HFF-Myc (cell line): ENCODE measurements around the gene PNRC2.
"Not testable (repeated sequence)": the region's sequence is repeated elsewhere in the genome, so short reads cannot be mapped to it uniquely, and the experiment has no call there.

Source experiments
- DNase-seq: peaks from one replicate; pipeline ENCODE4 v3.0.0-alpha.2; 2011; ENCODE audit warnings: low read depth; ENCODE audit errors: extremely low read depth
- H3K4me3 ChIP-seq: replicated peaks from 2 replicates; pipeline ENCODE4 v1.5.1; 2011; ENCODE audit warnings: low read depth, mild to moderate bottlenecking, control low read depth, low read length
- TF ChIP-seq, protein P1 (sequence below): IDR thresholded peaks from 2 replicates; pipeline ENCODE4 v1.5.1; 2012; ENCODE audit warnings: mild to moderate bottlenecking, low read depth, low read length, control low read depth; ENCODE audit errors: missing control alignments

The PNRC2 gene

DNA sequence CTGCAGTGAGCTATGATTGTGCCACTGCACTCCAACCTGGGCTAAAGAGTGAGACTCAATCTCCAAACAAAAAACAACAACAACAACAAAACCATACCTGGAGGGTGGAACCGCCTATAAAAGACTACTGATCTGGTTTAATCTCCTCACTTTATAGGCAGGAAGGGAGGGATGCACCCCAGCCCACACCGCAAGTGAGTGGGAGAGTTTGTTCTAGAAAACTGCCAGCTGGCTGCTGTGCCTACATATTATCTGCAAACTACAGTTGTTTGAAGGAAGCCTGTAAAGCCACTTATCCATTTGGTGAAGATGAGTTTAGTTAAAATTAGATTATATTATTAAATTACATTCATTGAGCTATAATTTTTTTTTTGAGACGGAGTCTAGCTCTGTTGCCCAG, 29.6 kb downstream of the PNRC2 start:
- no peak overlapping the region for H3K4me3 ChIP-seq
- DNase-seq, result no peak
- TF ChIP-seq, protein P1, sequence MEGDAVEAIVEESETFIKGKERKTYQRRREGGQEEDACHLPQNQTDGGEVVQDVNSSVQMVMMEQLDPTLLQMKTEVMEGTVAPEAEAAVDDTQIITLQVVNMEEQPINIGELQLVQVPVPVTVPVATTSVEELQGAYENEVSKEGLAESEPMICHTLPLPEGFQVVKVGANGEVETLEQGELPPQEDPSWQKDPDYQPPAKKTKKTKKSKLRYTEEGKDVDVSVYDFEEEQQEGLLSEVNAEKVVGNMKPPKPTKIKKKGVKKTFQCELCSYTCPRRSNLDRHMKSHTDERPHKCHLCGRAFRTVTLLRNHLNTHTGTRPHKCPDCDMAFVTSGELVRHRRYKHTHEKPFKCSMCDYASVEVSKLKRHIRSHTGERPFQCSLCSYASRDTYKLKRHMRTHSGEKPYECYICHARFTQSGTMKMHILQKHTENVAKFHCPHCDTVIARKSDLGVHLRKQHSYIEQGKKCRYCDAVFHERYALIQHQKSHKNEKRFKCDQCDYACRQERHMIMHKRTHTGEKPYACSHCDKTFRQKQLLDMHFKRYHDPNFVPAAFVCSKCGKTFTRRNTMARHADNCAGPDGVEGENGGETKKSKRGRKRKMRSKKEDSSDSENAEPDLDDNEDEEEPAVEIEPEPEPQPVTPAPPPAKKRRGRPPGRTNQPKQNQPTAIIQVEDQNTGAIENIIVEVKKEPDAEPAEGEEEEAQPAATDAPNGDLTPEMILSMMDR, result no peak

DNA sequence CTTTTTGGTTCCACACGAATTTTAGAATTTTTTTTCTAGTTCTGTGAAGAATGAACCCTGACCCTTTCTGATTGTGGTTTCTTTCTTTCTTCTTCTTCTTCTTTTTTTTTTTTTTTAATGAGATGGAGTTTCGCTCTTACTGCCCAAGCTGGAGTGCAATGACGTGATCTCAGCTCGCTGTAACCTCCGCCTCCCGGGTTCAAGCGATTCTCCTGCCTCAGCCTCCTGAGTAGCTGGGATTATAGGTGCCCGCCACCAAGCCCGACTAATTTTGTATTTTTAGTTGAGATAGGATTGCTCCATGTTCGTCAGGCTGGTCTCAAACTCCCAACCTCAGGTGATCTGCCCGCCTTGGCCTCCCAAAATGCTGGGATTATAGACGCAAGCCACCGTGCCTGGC, 32.4 kb downstream of the PNRC2 start:
- not testable (repeated sequence) for DNase-seq, H3K4me3 ChIP-seq

DNA sequence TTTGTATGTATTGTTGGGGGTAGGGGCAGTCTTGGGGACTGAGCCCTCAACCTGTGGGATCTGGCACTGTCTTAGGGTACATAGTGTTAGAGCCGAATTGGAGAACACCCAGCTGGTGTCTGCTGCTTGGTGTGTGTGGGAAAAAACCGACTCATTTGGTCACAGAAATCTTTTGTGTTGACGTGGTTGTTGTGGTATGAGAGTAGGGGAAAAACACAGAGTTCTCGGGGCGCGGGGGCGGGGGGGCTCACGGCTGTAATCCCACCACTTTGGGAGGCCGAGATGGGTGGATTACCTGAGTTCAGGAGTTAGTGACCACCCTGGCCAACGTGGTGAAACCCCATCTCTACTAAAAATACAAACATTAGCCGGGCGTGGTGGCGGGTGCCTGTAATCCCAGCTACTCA, 35.8 kb downstream of the PNRC2 start:
- DNase-seq, result no peak
- H3K4me3 ChIP-seq, result no peak overlapping the region
- TF ChIP-seq, protein P1, result no peak

DNA sequence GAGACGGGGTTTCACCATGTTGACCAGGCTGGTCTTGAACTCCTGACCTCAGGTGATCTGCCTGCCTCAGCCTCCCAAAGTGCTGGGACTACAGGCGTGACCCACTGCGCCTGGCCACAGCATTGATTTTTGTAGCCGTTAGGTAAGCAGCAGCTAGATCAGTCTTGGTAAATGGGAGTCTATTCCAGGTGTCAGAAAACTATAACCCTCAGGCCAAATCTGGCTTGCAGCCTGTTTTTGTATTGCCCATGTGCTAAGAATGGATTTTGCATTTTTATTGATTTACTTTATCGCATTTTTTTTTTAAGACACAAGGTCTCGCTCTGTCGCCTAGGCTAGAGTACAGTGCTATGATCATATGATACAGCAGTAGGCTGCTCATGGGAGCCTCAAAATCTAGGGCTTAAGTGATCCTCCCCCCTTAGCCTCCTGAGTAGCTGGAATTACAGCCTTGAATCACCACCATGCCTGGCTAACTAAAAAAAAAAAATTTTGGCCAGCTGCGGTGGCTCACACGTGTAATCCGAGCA, 37.1 kb downstream of the PNRC2 start:
- TF ChIP-seq, protein P1, result no peak
- DNase-seq, result no peak

DNA sequence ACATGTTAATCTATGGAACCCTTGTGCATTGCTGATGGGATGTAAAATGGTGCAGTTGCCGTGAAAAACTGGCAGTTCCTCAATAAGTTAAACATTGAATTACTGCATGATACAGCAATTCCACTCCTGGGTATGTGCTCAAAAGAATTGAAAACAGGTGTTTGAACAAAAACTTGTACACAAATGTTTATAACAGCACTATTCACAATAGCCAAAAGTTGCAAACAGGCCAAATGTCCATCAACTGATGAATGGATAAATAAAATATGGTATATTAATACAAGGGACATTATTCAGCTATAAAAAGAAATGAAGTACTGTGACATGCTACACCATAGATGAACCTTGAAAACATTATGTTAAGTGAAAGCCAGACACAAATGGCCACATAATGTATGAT, 38.2 kb downstream of the PNRC2 start:
- DNase-seq, result no peak
- TF ChIP-seq, protein P1, result no peak
- H3K4me3 ChIP-seq, result no peak overlapping the region

More for the DNA sequence above, 37.1 kb downstream of the PNRC2 start:
- H3K4me3 ChIP-seq, result no peak overlapping the region

DNA sequence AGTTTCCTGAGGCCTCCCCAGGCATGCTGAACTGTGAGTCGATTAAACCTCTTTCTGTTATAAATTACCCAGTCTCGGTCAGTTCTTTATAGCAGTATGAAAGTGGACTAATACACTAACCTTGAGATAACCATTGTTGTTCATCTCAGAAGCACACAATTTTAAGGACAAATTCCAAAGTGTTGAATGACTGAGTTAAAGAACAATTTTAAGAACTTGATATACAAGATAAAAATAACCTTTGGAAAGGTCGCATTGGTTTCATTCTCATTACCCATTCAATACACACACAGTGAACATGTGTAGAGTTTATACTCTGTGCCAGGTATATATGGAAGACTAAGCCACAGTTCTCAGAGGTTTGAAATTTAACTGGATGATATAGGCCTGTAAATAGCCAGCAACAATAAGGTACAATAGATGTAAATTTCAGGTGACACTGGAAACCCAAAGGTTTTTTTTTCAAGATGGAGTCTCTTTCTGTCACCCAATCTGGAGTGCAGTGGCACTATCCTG, 39.6 kb downstream of the PNRC2 start:
- TF ChIP-seq, protein P1, result no peak
- H3K4me3 ChIP-seq, result no peak overlapping the region
- DNase-seq, result no peak

DNA sequence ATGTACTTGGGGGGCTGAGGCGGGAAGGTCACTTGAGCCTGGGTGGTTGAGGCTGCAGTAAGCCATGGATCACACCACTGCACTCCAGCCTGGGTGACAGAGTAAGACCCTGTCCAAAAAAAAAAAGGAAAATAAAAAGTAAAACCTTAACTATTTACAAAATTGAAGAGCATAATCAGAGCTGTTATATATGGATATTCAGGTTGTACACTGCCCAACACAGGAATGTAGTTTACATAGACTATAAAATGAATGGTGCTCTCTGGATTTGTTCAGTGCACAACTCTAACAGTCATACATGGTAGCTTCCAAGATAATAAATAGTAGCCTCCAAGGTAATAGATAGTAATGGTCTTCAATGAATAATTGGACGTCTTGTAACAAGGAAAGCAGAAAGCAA, 43.1 kb downstream of the PNRC2 start:
- no peak for DNase-seq
- TF ChIP-seq, protein P1, result no peak
- no peak overlapping the region for H3K4me3 ChIP-seq
